Stimulated activated CD4-positive, alpha-beta T cell treated with anti-CD3 and anti-CD28 coated beads, TNF-alpha, amount 100 ng/mL, for 24 hours (primary cell): ENCODE data around the gene CBL.

ENCODE experiments used
- DNase-seq, 3 experiments: peaks; one replicate each; pipeline ENCODE4 v3.0.0-alpha.2; 2020; ENCODE audit warnings: low read depth in 3 of 3

The CBL gene

DNA sequence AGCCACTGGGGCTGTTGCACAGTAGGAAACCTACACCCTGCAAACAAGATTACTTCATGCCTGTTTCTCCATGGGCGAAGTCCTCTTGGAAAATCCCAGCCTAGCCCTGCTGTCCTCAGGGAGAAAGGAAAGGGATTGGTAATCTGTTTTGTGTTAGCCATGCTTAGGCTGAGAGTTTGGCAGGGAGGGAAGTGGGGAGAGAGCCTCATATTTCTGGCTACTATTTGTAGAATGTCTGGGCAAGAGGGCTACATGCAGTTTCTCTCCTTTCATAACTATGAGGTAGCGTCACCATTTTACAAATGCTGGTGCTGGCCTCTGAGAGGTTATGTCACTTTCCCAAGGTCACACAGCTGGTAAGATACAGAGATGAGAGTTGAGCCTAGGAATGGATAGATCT lies 141.1 kb downstream of the CBL start:
- DNase-seq: no peak

DNA sequence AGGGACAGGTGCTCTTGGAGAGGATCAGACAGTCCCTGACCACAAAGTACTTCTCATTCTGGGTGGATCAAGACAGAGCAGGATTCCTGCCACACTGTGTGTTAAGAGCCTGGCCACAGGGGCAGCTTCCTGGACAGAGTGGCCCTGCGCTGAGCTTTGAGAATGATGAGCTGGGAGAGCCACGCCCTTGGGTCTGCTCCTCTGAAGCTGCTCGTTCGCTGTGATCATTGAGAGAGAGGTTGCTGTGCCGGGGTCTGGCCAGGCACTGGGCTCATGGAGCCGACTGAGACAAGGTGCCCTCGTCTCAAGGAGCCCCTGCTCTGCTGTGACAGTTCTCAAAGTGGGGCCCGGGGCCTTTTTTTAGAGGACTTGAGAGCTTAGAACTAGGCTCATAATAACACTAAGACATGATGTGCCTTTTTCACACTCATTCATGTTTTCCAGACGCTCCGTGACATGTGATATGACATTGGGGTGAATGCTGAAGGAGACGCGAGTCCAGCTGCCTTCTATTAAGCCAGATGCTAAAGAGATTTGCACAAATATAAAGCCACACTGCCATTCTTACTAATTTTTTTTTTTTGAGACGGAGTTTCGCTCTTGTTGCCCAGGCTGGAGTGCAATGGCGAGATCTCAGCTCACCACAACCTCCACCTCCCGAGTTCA lies 141.9 kb downstream of the CBL start:
- DNase-seq: no peak

DNA sequence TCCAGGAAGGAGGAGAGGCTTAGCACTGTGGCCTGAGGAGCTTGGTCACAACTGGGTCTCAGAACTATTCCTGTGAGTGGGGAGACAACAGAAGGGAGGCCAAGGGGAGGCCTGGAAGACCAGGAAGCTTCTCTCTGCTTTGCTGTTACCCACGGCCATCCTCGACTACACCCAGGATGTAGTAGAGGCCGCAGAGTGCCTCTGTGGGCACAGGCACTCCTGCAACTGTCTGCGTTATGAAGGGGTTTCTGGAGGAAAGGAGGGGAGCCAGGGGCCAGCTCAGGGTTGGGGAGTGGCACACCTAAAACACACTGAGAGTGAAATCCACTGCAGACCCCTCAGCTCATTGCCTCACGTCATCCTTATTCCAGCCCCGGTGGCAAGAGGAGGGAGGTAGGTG lies 144.2 kb downstream of the CBL start:
- no peak for DNase-seq

DNA sequence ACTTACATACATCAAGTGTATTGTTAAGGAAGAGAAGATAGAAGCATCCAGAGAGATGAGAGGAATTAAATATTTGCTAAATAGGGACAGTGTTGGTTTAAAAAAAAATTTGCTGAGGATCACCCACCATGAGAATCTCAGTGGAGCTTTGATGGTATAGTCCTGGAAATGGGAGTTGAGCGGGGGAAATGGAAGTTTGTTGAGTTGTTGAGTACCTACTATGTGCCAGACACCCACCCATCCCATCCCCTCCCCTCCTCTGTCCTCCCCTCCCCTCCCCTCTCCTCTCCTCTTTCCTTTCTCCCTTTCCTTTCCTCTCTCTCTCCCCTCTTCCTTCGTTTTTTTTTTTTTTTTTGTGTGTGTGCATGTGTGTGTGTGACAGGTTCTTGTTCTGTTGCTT lies 145.1 kb downstream of the CBL start:
- DNase-seq: no peak

DNA sequence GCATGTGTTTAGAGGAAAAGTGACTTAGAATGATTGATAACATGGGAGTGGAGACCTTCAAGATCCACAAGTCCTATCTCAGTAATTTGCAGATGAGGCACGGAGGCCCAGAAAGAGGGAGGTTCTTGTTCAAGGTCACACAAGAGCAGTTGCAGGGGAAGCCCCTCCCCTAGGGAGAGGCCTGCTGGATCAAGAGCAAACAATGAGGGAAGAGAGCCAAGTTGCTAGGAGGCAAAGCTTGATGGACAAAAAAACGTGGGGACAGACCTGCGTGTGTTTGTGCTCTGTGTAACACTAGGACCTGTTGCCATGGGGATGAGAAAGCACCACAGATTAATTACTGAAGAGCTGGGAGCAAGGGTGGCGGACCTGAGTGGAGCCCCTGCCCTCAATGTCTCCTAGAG lies 146.7 kb downstream of the CBL start:
- no peak for DNase-seq

DNA sequence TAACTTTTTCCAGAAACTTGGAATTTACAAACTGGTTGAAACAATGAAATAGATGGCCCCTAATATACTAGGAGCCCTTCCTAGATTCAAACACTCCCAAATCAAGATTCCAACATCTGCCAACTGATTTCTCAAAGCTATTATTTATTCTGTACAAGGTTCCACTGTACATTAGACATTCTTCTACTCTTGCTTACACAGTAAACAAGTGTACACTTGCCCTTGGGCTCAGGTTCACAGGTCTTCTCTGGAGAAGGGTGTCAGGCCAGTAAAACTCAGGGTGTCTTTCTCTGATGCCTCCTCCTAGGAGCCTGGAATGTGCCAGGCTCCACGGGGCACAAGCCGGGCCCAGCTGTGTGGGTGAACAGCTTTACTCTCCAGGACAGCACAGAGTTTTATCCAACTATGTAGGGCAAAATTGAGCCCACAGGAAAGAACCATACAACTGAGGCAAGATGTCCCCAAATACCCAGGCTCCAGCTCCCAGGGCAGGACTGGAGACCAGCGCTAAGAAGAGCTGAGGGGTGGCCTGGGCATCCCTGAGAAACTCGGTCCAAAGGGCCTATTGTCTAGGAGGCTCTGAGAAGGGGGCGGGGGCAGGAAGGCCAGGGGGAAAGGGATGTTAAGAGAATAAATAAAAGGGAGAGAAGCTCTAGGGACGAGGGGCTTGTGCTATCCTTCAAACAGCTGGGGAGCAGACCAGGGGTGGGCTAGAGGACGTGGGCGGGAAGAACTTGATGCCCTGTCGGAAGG lies 149.1 kb downstream of the CBL start:
- DNase-seq: no peak

DNA sequence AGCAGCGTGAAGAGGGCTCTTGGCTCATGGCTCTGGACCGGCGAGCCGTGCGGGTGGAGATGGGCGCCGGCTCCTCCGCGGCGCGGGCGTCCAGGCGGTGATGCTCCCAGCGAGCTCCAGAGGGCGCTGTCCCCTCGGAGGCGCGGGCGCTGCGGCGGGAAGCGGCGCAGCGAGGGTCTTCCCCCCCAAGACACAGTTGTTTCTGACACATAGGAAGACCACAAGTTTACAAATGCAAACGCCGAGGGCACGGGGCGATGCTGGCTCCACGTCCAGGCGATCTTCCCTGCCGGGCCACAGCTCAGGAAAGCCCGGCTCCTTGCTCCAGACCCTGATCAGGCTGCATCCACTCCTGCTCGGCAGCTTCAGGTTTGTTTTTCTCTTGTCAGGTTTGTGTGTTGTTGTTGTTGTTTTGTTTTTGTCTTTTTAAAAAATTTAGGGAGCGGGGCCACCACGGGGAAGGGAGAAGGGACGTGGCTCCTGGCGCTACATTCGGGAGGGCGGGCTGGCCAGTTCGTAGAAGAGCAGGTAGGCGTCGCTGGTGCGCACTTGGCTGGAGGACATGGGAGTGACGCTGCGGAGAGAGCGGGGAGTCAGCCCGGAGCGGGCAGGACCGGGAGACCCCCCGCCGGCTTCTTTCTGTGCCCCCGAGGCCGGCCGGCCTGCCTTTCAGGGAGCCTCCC lies 150.4 kb downstream of the CBL start:
- DNase-seq: peak; percentile 39 to 71 (median 51)

DNA sequence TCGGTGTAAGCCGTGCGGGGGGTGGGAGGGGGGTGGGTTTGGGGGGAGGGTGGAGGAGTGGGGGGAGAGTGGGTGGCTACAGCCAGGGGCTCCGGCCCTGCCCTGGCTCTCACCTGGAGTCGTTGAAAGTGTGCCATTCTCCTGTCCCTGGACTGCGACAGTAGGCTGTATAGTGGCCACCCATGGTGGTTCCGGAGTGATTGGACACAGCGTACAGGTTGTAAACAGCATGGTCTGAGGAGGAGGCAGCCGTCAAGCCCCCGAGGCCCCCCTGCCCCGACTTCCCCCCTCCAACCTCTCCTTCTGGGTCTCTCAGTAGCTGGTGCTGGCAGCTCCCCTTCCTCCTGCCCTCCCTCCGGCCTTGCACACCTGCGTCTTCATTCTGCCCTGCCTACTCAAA lies 150.9 kb downstream of the CBL start:
- DNase-seq: no peak
